AG09319 (cell line): Measurements from ENCODE around the gene PDP2.

Source experiments
- DNase-seq: peaks from one replicate; pipeline ENCODE4 v3.0.0-alpha.2; 2010; ENCODE audit warnings: low read depth; ENCODE audit errors: extremely low read depth
- CTCF ChIP-seq: IDR thresholded peaks from 2 replicates; pipeline ENCODE4 v1.5.1; 2011; ENCODE audit warnings: low read depth, mild to moderate bottlenecking, inconsistent platforms, low read length, moderate library complexity

Gene PDP2

GRCh38 chr16:66842765-66843164 is 37.5 kb upstream of the PDP2 start:
- TF ChIP-seq CTCF, result no peak
- no peak for DNase-seq

GRCh38 chr16:66843191-66843590 is 37.1 kb upstream of the PDP2 start:
- TF ChIP-seq CTCF, result no peak
- DNase-seq, result no peak

GRCh38 chr16:66844009-66844341 is 36.3 kb upstream of the PDP2 start:
- TF ChIP-seq CTCF, result no peak
- no peak for DNase-seq

- no peak for DNase-seq
- TF ChIP-seq CTCF, result no peak
These were observed 35.8 kb upstream of the PDP2 start, which contains the start of gene CA7 for GRCh38 chr16:66844342-66845079. Gene CA7, plus strand, starts transcription at chr16:66844414. Its CDS starts 74 bp downstream, at chr16:66844488.

GRCh38 chr16:66845080-66845410 is 35.3 kb upstream of the PDP2 start:
- TF ChIP-seq CTCF, result no peak
- DNase-seq, result no peak

GRCh38 chr16:66845791-66846221 is 34.5 kb upstream of the PDP2 start:
- TF ChIP-seq CTCF, result no peak
- DNase-seq, result no peak

GRCh38 chr16:66846266-66846665 is 34.0 kb upstream of the PDP2 start:
- TF ChIP-seq CTCF, result no peak
- DNase-seq, result no peak
